ENCODE results near the gene AIF1L.

The AIF1L gene

GRCh38 chr9:131080589-131080988 is 15.7 kb upstream of the AIF1L start:
- no peak overlapping the region for H3K27ac ChIP-seq
- TF ChIP-seq CTCF (conservative IDR thresholded peaks at IDR 0.05), result no peak

- H3K27ac ChIP-seq, result no peak overlapping the region
- TF ChIP-seq CTCF (conservative IDR thresholded peaks at IDR 0.05), result no peak
Measured at GRCh38 chr9:131081868-131082267, 14.5 kb upstream of the AIF1L start.

- H3K27ac ChIP-seq, result no peak overlapping the region
- TF ChIP-seq CTCF (conservative IDR thresholded peaks at IDR 0.05), result no peak
Measured at GRCh38 chr9:131082774-131083512, 13.4 kb upstream of the AIF1L start.

GRCh38 chr9:131084661-131085369 is 11.5 kb upstream of the AIF1L start:
- no peak for TF ChIP-seq CTCF (conservative IDR thresholded peaks at IDR 0.05)
- no peak overlapping the region for H3K27ac ChIP-seq

- TF ChIP-seq CTCF (conservative IDR thresholded peaks at IDR 0.05), result no peak
- H3K27ac ChIP-seq, result no peak overlapping the region
Measured at GRCh38 chr9:131085370-131086122, 10.8 kb upstream of the AIF1L start.

GRCh38 chr9:131087354-131087893 is 8.9 kb upstream of the AIF1L start:
- no peak overlapping the region for H3K27ac ChIP-seq
- TF ChIP-seq CTCF (conservative IDR thresholded peaks at IDR 0.05), result no peak

Data from VCaP (cell line).